GM21390 (cell line): ENCODE measurements around the gene MRPS2.
"Not testable (repeated sequence)": the region's sequence is repeated elsewhere in the genome, so short reads cannot be mapped to it uniquely, and the experiment has no call there.

Source experiments
- ATAC-seq: cut with Tn5 transposase; IDR thresholded peaks from one replicate; pipeline ENCODE4 v1.9.1; 2021; ENCODE audit not compliant: unreplicated experiment

The MRPS2 gene

GRCh38 chr9:135500525-135501260 is at the start of gene MRPS2:
Gene MRPS2 (plus strand): TSS chr9:135500682. CDS start chr9:135500711, 29 bp downstream.
- peak; percentile 86 for ATAC-seq

GRCh38 chr9:135450956-135451355 is 49.5 kb upstream of the MRPS2 start:
- ATAC-seq: no peak

GRCh38 chr9:135451909-135452308 is 48.6 kb upstream of the MRPS2 start:
- ATAC-seq: not testable (repeated sequence)

GRCh38 chr9:135454737-135455136 is 45.7 kb upstream of the MRPS2 start:
- ATAC-seq: no peak

GRCh38 chr9:135455401-135456030 is 45.0 kb upstream of the MRPS2 start:
- no peak for ATAC-seq

- no peak for ATAC-seq
These were observed 43.9 kb upstream of the MRPS2 start for GRCh38 chr9:135456436-135457104.

GRCh38 chr9:135458478-135458877 is 42.0 kb upstream of the MRPS2 start:
- not testable (repeated sequence) for ATAC-seq

- ATAC-seq: no peak
These were observed 38.5 kb upstream of the MRPS2 start for GRCh38 chr9:135461936-135462335.

GRCh38 chr9:135463140-135463539 is 37.3 kb upstream of the MRPS2 start:
- no peak for ATAC-seq

- no peak for ATAC-seq
These were observed 36.3 kb upstream of the MRPS2 start for GRCh38 chr9:135464181-135464580.

- ATAC-seq: no peak
These were observed 31.5 kb upstream of the MRPS2 start for GRCh38 chr9:135468854-135469521.

- ATAC-seq: no peak
These were observed 28.5 kb upstream of the MRPS2 start for GRCh38 chr9:135471791-135472640.

- ATAC-seq: no peak
These were observed 26.4 kb upstream of the MRPS2 start for GRCh38 chr9:135473972-135474543.

- ATAC-seq: no peak
These were observed 25.6 kb upstream of the MRPS2 start for GRCh38 chr9:135474915-135475314.

- ATAC-seq: no peak
These were observed 23.7 kb upstream of the MRPS2 start for GRCh38 chr9:135476561-135477355.

GRCh38 chr9:135478191-135478590 is 22.3 kb upstream of the MRPS2 start:
- no peak for ATAC-seq

GRCh38 chr9:135478829-135479468 is 21.5 kb upstream of the MRPS2 start:
- no peak for ATAC-seq

- ATAC-seq: no peak
These were observed 20.9 kb upstream of the MRPS2 start, which contains the start of gene PPP1R26 for GRCh38 chr9:135479469-135480052. Gene PPP1R26 (plus strand): TSS chr9:135479782. CDS start chr9:135484511, 4,729 bp downstream.
